Astrocyte (in vitro differentiated cells and primary cell): Measurements from ENCODE around the gene ASPSCR1. TPM values are rescaled to one million over a fixed set of nuclear protein-coding genes. Genes with fewer than 3 reads are reported as not detected.
A peak's percentile ranks its signal among the peaks of the same experiment; 100 is the strongest.

Experiments
- DNase-seq: peaks from one replicate; pipeline ENCODE4 v3.0.0-alpha.2; 2010; ENCODE audit warnings: low read depth
- FAIRE-seq: peaks from 2 replicates; lab custom pipeline; 2011; peaks lifted over from hg19 to GRCh38; lab: Jason Lieb, UNC
- H2AFZ ChIP-seq: 2 replicates; pipeline ENCODE4 v1.6.0; 2012; ENCODE audit warnings: low read depth, low read length, inconsistent platforms
- H3K27ac ChIP-seq: 2 replicates; pipeline ENCODE4 v1.5.1; 2011; ENCODE audit warnings: low read depth, low read length, inconsistent platforms
- H3K27me3 ChIP-seq: 2 replicates; pipeline ENCODE4 v1.6.0; 2011; ENCODE audit warnings: low read length, inconsistent platforms; ENCODE audit not compliant: insufficient read depth
- H3K36me3 ChIP-seq: 2 replicates; pipeline ENCODE4 v1.5.1; 2011; ENCODE audit warnings: low read length, inconsistent platforms; ENCODE audit not compliant: insufficient read depth
- H3K4me1 ChIP-seq: 2 replicates; pipeline ENCODE4 v1.5.1; 2011; ENCODE audit warnings: low read length, inconsistent platforms; ENCODE audit not compliant: insufficient read depth
- H3K4me2 ChIP-seq: 2 replicates; pipeline ENCODE4 v1.6.0; 2012; ENCODE audit warnings: low read length, inconsistent platforms
- H3K4me3 ChIP-seq: 2 replicates; pipeline ENCODE4 v1.5.1; 2011; ENCODE audit warnings: low read depth, mild to moderate bottlenecking, low read length, inconsistent platforms; ENCODE audit not compliant: insufficient read depth
- H3K79me2 ChIP-seq: 2 replicates; pipeline ENCODE4 v1.6.0; 2012; ENCODE audit warnings: mild to moderate bottlenecking, low read length, inconsistent platforms; ENCODE audit not compliant: insufficient read depth
- H3K9ac ChIP-seq: 2 replicates; pipeline ENCODE4 v1.6.0; 2012; ENCODE audit warnings: mild to moderate bottlenecking, low read length, inconsistent platforms
- H3K9me3 ChIP-seq: 2 replicates; pipeline ENCODE4 v1.5.1; 2012; ENCODE audit warnings: low read depth, mild to moderate bottlenecking, low read length, inconsistent platforms; ENCODE audit not compliant: insufficient read depth
- H4K20me1 ChIP-seq: 2 replicates; pipeline ENCODE4 v1.6.0; 2012; ENCODE audit warnings: low read length, inconsistent platforms; ENCODE audit not compliant: insufficient read depth
- H3K27ac Mint-ChIP-seq: one replicate; pipeline ENCODE4 v1.8.0; 2021; ENCODE audit warnings: mild to moderate bottlenecking, mixed read lengths; ENCODE audit not compliant: unreplicated experiment
- H3K27me3 Mint-ChIP-seq: one replicate; pipeline ENCODE4 v1.8.0; 2021; ENCODE audit warnings: low read depth, mixed read lengths; ENCODE audit not compliant: unreplicated experiment
- H3K36me3 Mint-ChIP-seq: one replicate; pipeline ENCODE4 v1.8.0; 2021; ENCODE audit warnings: low read depth, mixed read lengths; ENCODE audit not compliant: unreplicated experiment
- H3K4me1 Mint-ChIP-seq: one replicate; pipeline ENCODE4 v1.8.0; 2021; ENCODE audit warnings: low read depth, mixed read lengths; ENCODE audit not compliant: unreplicated experiment
- H3K4me3 Mint-ChIP-seq: one replicate; pipeline ENCODE4 v1.8.0; 2021; ENCODE audit warnings: mild to moderate bottlenecking, moderate library complexity, mixed read lengths; ENCODE audit not compliant: unreplicated experiment
- H3K9me3 Mint-ChIP-seq: one replicate; pipeline ENCODE4 v1.8.0; 2021; ENCODE audit warnings: mild to moderate bottlenecking, mixed read lengths; ENCODE audit not compliant: unreplicated experiment
- EZH2 ChIP-seq: IDR thresholded peaks from 2 replicates; pipeline ENCODE4 v1.6.1; 2012; ENCODE audit warnings: mild to moderate bottlenecking, low read length, inconsistent platforms; ENCODE audit not compliant: insufficient read depth
- total RNA-seq: library from RNA; stranded (reverse); gene quantifications from 2 replicates; pipeline ENCODE4 v1.2.1, GENCODE V29; 2021
- TF ChIP-seq, protein P1 (sequence below): IDR thresholded peaks from 2 replicates; pipeline ENCODE4 v1.5.1; 2011; ENCODE audit warnings: low read depth, mild to moderate bottlenecking, inconsistent platforms, low read length, moderate library complexity; ENCODE audit not compliant: insufficient read depth

The ASPSCR1 gene
- total RNA-seq, 1 donor from 2014 or later: 25.5 TPM

GRCh38 chr17:81959362-81960129 is 17.9 kb upstream of the ASPSCR1 start:
- Histone ChIP-seq H2AFZ (peak overlapping the region; percentile 10), H3K27ac (no peak overlapping the region), H3K27me3 (peaks cover 42% of the 10 kb centered on the region), H3K9me3 (no peaks in the 10 kb centered on the region), H4K20me1 (peaks cover 7% of the 10 kb centered on the region), H3K79me2 (no peaks in the 10 kb centered on the region), H3K4me3 (no peak overlapping the region), H3K36me3 (no peaks in the 10 kb centered on the region), H3K9ac (no peak overlapping the region), H3K4me2 (peak overlapping the region; percentile 55), H3K4me1 (no peaks in the 10 kb centered on the region)
- H3K36me3 Mint-ChIP-seq: no peaks in the 10 kb centered on the region
- no peak overlapping the region for H3K27ac Mint-ChIP-seq
- TF ChIP-seq, protein P1, sequence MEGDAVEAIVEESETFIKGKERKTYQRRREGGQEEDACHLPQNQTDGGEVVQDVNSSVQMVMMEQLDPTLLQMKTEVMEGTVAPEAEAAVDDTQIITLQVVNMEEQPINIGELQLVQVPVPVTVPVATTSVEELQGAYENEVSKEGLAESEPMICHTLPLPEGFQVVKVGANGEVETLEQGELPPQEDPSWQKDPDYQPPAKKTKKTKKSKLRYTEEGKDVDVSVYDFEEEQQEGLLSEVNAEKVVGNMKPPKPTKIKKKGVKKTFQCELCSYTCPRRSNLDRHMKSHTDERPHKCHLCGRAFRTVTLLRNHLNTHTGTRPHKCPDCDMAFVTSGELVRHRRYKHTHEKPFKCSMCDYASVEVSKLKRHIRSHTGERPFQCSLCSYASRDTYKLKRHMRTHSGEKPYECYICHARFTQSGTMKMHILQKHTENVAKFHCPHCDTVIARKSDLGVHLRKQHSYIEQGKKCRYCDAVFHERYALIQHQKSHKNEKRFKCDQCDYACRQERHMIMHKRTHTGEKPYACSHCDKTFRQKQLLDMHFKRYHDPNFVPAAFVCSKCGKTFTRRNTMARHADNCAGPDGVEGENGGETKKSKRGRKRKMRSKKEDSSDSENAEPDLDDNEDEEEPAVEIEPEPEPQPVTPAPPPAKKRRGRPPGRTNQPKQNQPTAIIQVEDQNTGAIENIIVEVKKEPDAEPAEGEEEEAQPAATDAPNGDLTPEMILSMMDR: no peak
- TF ChIP-seq EZH2: no peak
- H3K4me3 Mint-ChIP-seq: no peak overlapping the region
- FAIRE-seq (no peak), DNase-seq (no peak)
- peaks cover 37% of the 10 kb centered on the region for H3K27me3 Mint-ChIP-seq
- peaks cover 2% of the 10 kb centered on the region for H3K9me3 Mint-ChIP-seq
- peaks cover 3% of the 10 kb centered on the region for H3K4me1 Mint-ChIP-seq

GRCh38 chr17:81960130-81960958 is 17.1 kb upstream of the ASPSCR1 start:
- peaks cover 7% of the 10 kb centered on the region for H4K20me1 ChIP-seq
- H3K27ac Mint-ChIP-seq: no peak overlapping the region
- peaks cover 3% of the 10 kb centered on the region for H3K4me1 Mint-ChIP-seq
- H3K27ac ChIP-seq: no peak overlapping the region
- no peaks in the 10 kb centered on the region for H3K36me3 ChIP-seq
- H3K4me3 ChIP-seq: no peak overlapping the region
- H3K4me3 Mint-ChIP-seq: no peak overlapping the region
- H3K4me1 ChIP-seq: no peaks in the 10 kb centered on the region
- no peaks in the 10 kb centered on the region for H3K9me3 ChIP-seq
- peaks cover 44% of the 10 kb centered on the region for H3K27me3 ChIP-seq
- H3K36me3 Mint-ChIP-seq: no peaks in the 10 kb centered on the region
- peak overlapping the region; percentile 10 for H2AFZ ChIP-seq
- H3K9me3 Mint-ChIP-seq: peaks cover 2% of the 10 kb centered on the region
- FAIRE-seq (no peak), DNase-seq (no peak)
- TF ChIP-seq EZH2: peak; percentile 100
- TF ChIP-seq, protein P1: no peak
- H3K9ac ChIP-seq: no peak overlapping the region
- H3K27me3 Mint-ChIP-seq: peaks cover 35% of the 10 kb centered on the region
- H3K4me2 ChIP-seq: peak overlapping the region; percentile 55
- H3K79me2 ChIP-seq: no peaks in the 10 kb centered on the region
